Measurements from ENCODE around the gene FOXP1. TPM values are rescaled to one million over a fixed set of nuclear protein-coding genes. Genes with fewer than 3 reads are reported as not detected.

Gene FOXP1
- total RNA-seq, 1 experiment from 2014 or later: 334 TPM

DNA sequence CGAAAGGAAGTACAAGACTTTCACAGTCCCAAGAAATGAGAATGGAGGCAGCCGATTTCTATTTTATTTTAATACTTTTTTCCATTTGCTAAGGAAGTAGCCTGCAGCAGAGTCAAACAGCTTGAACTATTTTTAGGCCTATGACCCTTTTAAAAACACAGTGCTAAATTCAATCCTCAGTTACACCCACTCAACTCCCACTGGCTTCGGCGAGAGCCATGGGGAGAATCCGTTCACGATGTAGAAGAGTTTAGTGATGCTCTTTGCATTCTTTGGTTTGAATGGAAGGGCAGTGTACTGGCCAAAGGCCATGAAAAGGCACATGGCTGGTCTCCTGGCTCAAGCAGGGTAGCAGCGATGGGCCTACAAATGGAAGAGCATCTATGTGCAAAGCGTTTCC lies 343.5 kb downstream of the FOXP1 start:
- Histone ChIP-seq H3K9me2 (replicated peaks; ENCODE audit: insufficient read depth, low read length) (no peaks in the 10 kb centered on the region), H3K4me1 (ENCODE audit: low read length) (peaks cover 82% of the 10 kb centered on the region), H3K4me2 (ENCODE audit: low read depth, low read length, poor library complexity, severe bottlenecking) (no peak overlapping the region), H3K9ac (ENCODE audit: low read length) (no peak overlapping the region), H3K36me3 (ENCODE audit: insufficient read depth, low read length) (peaks cover 27% of the 10 kb centered on the region; the same call in 1 of the 2 replicates), H4K20me1 (ENCODE audit: insufficient read depth, low read depth, low read length) (peaks cover 21% of the 10 kb centered on the region), H3K79me2 (ENCODE audit: low read length) (peaks cover 96% of the 10 kb centered on the region), H3K4me3 (ENCODE audit: low read length) (no peak overlapping the region), H3K27ac (ENCODE audit: low read length) (peak overlapping the region; percentile 2; the same call in 1 of the 2 replicates), H3K9me3 (ENCODE audit: low read length) (no peaks in the 10 kb centered on the region), H2AFZ (ENCODE audit: low read length) (no peak overlapping the region), H3K27me3 (ENCODE audit: low read length) (no peaks in the 10 kb centered on the region)
- DNase-seq: no peak

- no peak overlapping the region for H3K4me3 ChIP-seq (ENCODE audit: low read length)
- DNase-seq: no peak
- H2AFZ ChIP-seq (ENCODE audit: low read length): no peak overlapping the region
These were observed 345.2 kb downstream of the FOXP1 start for GRCh38 chr3:71238355-71238757.

GRCh38 chr3:71237672-71238071 lies 345.9 kb downstream of the FOXP1 start:
- Histone ChIP-seq H3K27me3 (ENCODE audit: low read length) (no peaks in the 10 kb centered on the region), H3K4me1 (ENCODE audit: low read length) (peaks cover 76% of the 10 kb centered on the region), H4K20me1 (ENCODE audit: insufficient read depth, low read depth, low read length) (peaks cover 12% of the 10 kb centered on the region), H3K4me3 (ENCODE audit: low read length) (no peak overlapping the region), H2AFZ (ENCODE audit: low read length) (no peak overlapping the region), H3K79me2 (ENCODE audit: low read length) (peaks cover 95% of the 10 kb centered on the region), H3K4me2 (ENCODE audit: low read depth, low read length, poor library complexity, severe bottlenecking) (no peak overlapping the region), H3K27ac (ENCODE audit: low read length) (peak overlapping the region; percentile 80), H3K9ac (ENCODE audit: low read length) (no peak overlapping the region), H3K36me3 (ENCODE audit: insufficient read depth, low read length) (peaks cover 24% of the 10 kb centered on the region; the same call in 1 of the 2 replicates), H3K9me2 (replicated peaks; ENCODE audit: insufficient read depth, low read length) (no peaks in the 10 kb centered on the region), H3K9me3 (ENCODE audit: low read length) (no peaks in the 10 kb centered on the region)
- no peak for DNase-seq

More at GRCh38 chr3:71238355-71238757, 345.2 kb downstream of the FOXP1 start:
- peaks cover 80% of the 10 kb centered on the region for H3K4me1 ChIP-seq (ENCODE audit: low read length)
- H3K79me2 ChIP-seq (ENCODE audit: low read length): peaks cover 95% of the 10 kb centered on the region
- no peaks in the 10 kb centered on the region for H3K9me3 ChIP-seq (ENCODE audit: low read length)
- peak overlapping the region; percentile 80 for H3K27ac ChIP-seq (ENCODE audit: low read length)
- H3K4me2 ChIP-seq (ENCODE audit: low read depth, low read length, poor library complexity, severe bottlenecking): no peak overlapping the region
- H3K36me3 ChIP-seq (ENCODE audit: insufficient read depth, low read length): peaks cover 28% of the 10 kb centered on the region; the same call in 1 of the 2 replicates
- no peaks in the 10 kb centered on the region for H3K9me2 ChIP-seq (replicated peaks; ENCODE audit: insufficient read depth, low read length)
- no peaks in the 10 kb centered on the region for H3K27me3 ChIP-seq (ENCODE audit: low read length)
- H4K20me1 ChIP-seq (ENCODE audit: insufficient read depth, low read depth, low read length): peaks cover 16% of the 10 kb centered on the region
- no peak overlapping the region for H3K9ac ChIP-seq (ENCODE audit: low read length)

DNA sequence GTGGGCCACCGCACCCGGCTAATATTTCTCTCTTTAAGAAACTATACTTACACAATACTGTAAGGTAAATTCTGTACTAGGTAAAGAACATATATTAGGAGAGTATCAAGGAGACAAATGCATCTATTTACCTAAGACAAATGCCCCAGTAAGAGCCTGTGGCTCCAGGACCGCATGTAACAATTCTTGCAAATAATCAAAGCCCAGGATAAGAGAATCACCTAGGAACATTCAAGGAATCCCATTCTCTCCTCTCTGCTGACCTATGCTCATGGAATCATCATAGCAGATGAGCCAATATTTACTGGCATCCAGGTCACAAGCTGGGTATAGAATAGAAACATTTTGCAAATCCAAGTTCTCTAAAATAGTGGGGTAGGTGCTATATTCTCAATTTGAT lies 347.7 kb downstream of the FOXP1 start:
- Histone ChIP-seq H3K36me3 (ENCODE audit: insufficient read depth, low read length) (peaks cover 29% of the 10 kb centered on the region; the same call in 1 of the 2 replicates), H3K4me1 (ENCODE audit: low read length) (peaks cover 80% of the 10 kb centered on the region), H3K79me2 (ENCODE audit: low read length) (peaks cover 95% of the 10 kb centered on the region), H3K27ac (ENCODE audit: low read length) (peak overlapping the region; percentile 80), H3K4me2 (ENCODE audit: low read depth, low read length, poor library complexity, severe bottlenecking) (no peak overlapping the region), H3K9ac (ENCODE audit: low read length) (no peak overlapping the region), H4K20me1 (ENCODE audit: insufficient read depth, low read depth, low read length) (peaks cover 11% of the 10 kb centered on the region), H3K9me2 (replicated peaks; ENCODE audit: insufficient read depth, low read length) (no peaks in the 10 kb centered on the region), H3K27me3 (ENCODE audit: low read length) (no peaks in the 10 kb centered on the region), H3K9me3 (ENCODE audit: low read length) (no peaks in the 10 kb centered on the region), H2AFZ (ENCODE audit: low read length) (no peak overlapping the region), H3K4me3 (ENCODE audit: low read length) (no peak overlapping the region)
- no peak for DNase-seq

- Histone ChIP-seq H3K9me3 (ENCODE audit: low read length) (no peaks in the 10 kb centered on the region), H4K20me1 (ENCODE audit: insufficient read depth, low read depth, low read length) (0 out of 2 replicates have a peak, but pooled peaks cover 5% of the 10 kb centered on the region), H3K9me2 (replicated peaks; ENCODE audit: insufficient read depth, low read length) (no peaks in the 10 kb centered on the region), H3K9ac (ENCODE audit: low read length) (no peak overlapping the region), H3K27ac (ENCODE audit: low read length) (no peak overlapping the region), H3K4me3 (ENCODE audit: low read length) (no peak overlapping the region), H3K79me2 (ENCODE audit: low read length) (peaks cover 95% of the 10 kb centered on the region), H3K4me1 (ENCODE audit: low read length) (peaks cover 85% of the 10 kb centered on the region), H3K27me3 (ENCODE audit: low read length) (no peaks in the 10 kb centered on the region), H3K4me2 (ENCODE audit: low read depth, low read length, poor library complexity, severe bottlenecking) (no peak overlapping the region), H2AFZ (ENCODE audit: low read length) (no peak overlapping the region), H3K36me3 (ENCODE audit: insufficient read depth, low read length) (peaks cover 43% of the 10 kb centered on the region; the same call in 1 of the 2 replicates)
- no peak for DNase-seq
These were observed 350.6 kb downstream of the FOXP1 start for GRCh38 chr3:71232895-71233294.

DNA sequence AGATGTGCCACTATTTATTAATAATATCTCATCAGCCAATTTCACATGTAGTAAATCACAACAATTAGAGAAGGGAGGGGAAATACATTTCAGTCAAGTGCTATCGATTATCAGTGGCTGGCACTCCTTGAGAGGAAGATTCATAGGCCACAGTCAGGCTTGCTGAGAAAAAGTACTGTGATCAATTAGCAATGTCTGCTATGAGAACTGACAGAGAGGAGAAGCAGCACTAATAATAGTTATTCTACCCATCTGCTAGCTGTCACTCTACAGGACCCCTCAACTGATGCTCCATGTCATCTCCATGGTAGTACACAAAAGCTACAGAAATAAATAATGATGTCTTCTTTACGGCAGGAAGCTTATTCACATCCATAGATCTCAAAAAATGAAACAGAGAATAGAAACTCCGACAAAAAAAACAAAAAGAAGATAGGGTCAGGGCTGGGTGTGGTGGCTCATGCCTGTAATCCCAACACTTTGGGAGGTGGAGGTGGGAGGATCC lies 351.3 kb downstream of the FOXP1 start:
- Histone ChIP-seq H3K9me2 (replicated peaks; ENCODE audit: insufficient read depth, low read length) (no peaks in the 10 kb centered on the region), H3K27me3 (ENCODE audit: low read length) (no peaks in the 10 kb centered on the region), H3K4me3 (ENCODE audit: low read length) (no peak overlapping the region), H3K9ac (ENCODE audit: low read length) (no peak overlapping the region), H3K9me3 (ENCODE audit: low read length) (no peaks in the 10 kb centered on the region), H4K20me1 (ENCODE audit: insufficient read depth, low read depth, low read length) (0 out of 2 replicates have a peak, but pooled peaks cover 5% of the 10 kb centered on the region), H3K79me2 (ENCODE audit: low read length) (peaks cover 95% of the 10 kb centered on the region), H3K36me3 (ENCODE audit: insufficient read depth, low read length) (peaks cover 43% of the 10 kb centered on the region; the same call in 1 of the 2 replicates), H2AFZ (ENCODE audit: low read length) (no peak overlapping the region), H3K4me1 (ENCODE audit: low read length) (peaks cover 85% of the 10 kb centered on the region), H3K4me2 (ENCODE audit: low read depth, low read length, poor library complexity, severe bottlenecking) (no peak overlapping the region), H3K27ac (ENCODE audit: low read length) (no peak overlapping the region)
- no peak for DNase-seq

GRCh38 chr3:71231680-71232079 lies 351.8 kb downstream of the FOXP1 start:
- Histone ChIP-seq H3K9ac (ENCODE audit: low read length) (no peak overlapping the region), H3K36me3 (ENCODE audit: insufficient read depth, low read length) (peaks cover 43% of the 10 kb centered on the region; the same call in 1 of the 2 replicates), H3K27me3 (ENCODE audit: low read length) (no peaks in the 10 kb centered on the region), H3K27ac (ENCODE audit: low read length) (peak overlapping the region; percentile 52), H3K9me3 (ENCODE audit: low read length) (no peaks in the 10 kb centered on the region), H3K9me2 (replicated peaks; ENCODE audit: insufficient read depth, low read length) (no peaks in the 10 kb centered on the region), H3K4me3 (ENCODE audit: low read length) (no peak overlapping the region), H3K4me1 (ENCODE audit: low read length) (peaks cover 87% of the 10 kb centered on the region), H3K4me2 (ENCODE audit: low read depth, low read length, poor library complexity, severe bottlenecking) (no peak overlapping the region), H3K79me2 (ENCODE audit: low read length) (peaks cover 99% of the 10 kb centered on the region), H2AFZ (ENCODE audit: low read length) (no peak overlapping the region), H4K20me1 (ENCODE audit: insufficient read depth, low read depth, low read length) (peaks cover 5% of the 10 kb centered on the region; the same call in 1 of the 2 replicates)
- no peak for DNase-seq

DNA sequence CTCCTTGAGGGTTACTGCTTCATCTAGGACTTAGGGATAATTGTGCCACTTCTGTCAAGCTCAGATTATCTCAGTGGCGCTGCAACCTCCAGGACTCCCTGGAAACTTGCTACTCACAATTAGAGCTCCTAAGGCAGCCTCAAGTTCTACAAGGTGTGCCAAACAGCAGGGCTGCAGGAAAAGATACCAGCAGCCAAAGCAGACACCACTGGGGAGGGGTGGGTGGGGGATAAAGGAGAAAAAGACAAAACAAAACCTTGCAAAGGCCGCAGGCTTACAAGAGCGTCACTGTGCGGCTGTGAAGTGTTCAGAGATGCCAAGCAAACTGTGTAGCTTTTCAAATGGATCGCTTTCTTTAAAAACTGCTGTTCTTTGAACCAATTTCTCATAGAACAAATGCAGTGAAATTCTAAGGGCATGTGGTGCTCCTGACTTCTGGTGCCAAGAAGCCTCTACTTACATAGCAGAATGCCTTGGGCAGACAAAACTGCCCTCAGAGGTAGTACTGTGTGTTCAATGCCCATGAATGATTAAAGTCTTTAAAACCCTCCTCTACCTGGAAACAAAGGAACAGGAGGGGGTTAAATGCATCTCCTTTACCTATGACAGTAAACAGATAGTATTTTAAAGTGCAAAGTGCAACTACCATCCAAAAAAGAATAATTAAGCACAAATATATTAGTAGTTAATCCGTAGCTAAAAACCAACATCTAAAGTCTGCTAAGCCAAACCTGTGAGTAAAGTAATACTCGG lies 353.4 kb downstream of the FOXP1 start:
- H3K4me2 ChIP-seq (ENCODE audit: low read depth, low read length, poor library complexity, severe bottlenecking): no peak overlapping the region
- H3K4me3 ChIP-seq (ENCODE audit: low read length): no peak overlapping the region
- H3K27ac ChIP-seq (ENCODE audit: low read length): peak overlapping the region; percentile 52
- DNase-seq: no peak
- peaks cover 14% of the 10 kb centered on the region; the same call in 1 of the 2 replicates for H4K20me1 ChIP-seq (ENCODE audit: insufficient read depth, low read depth, low read length)
- peaks cover 42% of the 10 kb centered on the region; the same call in 1 of the 2 replicates for H3K36me3 ChIP-seq (ENCODE audit: insufficient read depth, low read length)
- peak overlapping the region; percentile 7; the same call in 1 of the 2 replicates for H3K9ac ChIP-seq (ENCODE audit: low read length)
- H3K27me3 ChIP-seq (ENCODE audit: low read length): no peaks in the 10 kb centered on the region
- H2AFZ ChIP-seq (ENCODE audit: low read length): no peak overlapping the region
- peaks cover 89% of the 10 kb centered on the region for H3K4me1 ChIP-seq (ENCODE audit: low read length)
- peaks cover 99% of the 10 kb centered on the region for H3K79me2 ChIP-seq (ENCODE audit: low read length)
- no peaks in the 10 kb centered on the region for H3K9me3 ChIP-seq (ENCODE audit: low read length)
- no peaks in the 10 kb centered on the region for H3K9me2 ChIP-seq (replicated peaks; ENCODE audit: insufficient read depth, low read length)
